SU-DHL-6 (cell line): ENCODE results near the gene FFAR2.

Experiments
- H2AFZ ChIP-seq: fragments of 200-600 bp; sonication (generic); 2 replicates; pipeline ENCODE4 v1.6.1; 2014; ENCODE audit warnings: low read depth, mild to moderate bottlenecking, moderate library complexity, mixed read lengths, antibody characterized with exemption, low read length; ENCODE audit not compliant: severe bottlenecking
- H3F3A ChIP-seq: fragments of 200-600 bp; shearing (Covaris generic); 2 replicates; pipeline ENCODE4 v1.6.0; 2016; ENCODE audit warnings: antibody characterized with exemption, mild to moderate bottlenecking; ENCODE audit not compliant: insufficient read depth
- H3K27ac ChIP-seq: fragments of 200-600 bp; sonication (generic); 2 replicates; pipeline ENCODE4 v1.5.1; 2016; ENCODE audit warnings: low read depth, mild to moderate bottlenecking, low read length, moderate library complexity, mixed read lengths
- H3K27me3 ChIP-seq: fragments of 200-600 bp; sonication (generic), shearing (Covaris generic); 2 replicates; pipeline ENCODE4 v1.6.0; 2014; ENCODE audit warnings: mild to moderate bottlenecking, low read length
- H3K36me3 ChIP-seq: fragments of 200-600 bp; sonication (generic); 2 replicates; pipeline ENCODE4 v1.6.1; 2014; ENCODE audit warnings: mild to moderate bottlenecking, low read length, mixed read lengths
- H3K4me2 ChIP-seq: fragments of 300-600, 200-600 bp; shearing (Covaris generic), sonication (generic); 2 replicates; pipeline ENCODE4 v1.6.0; 2014; ENCODE audit warnings: low read length, low read depth, mild to moderate bottlenecking; ENCODE audit not compliant: poor library complexity, severe bottlenecking
- H3K4me3 ChIP-seq: fragments of 200-600 bp; sonication (generic); 2 replicates; pipeline ENCODE4 v1.5.1; 2014; ENCODE audit warnings: antibody characterized with exemption, low read length, mild to moderate bottlenecking, mixed read lengths; ENCODE audit not compliant: insufficient read depth, poor library complexity, severe bottlenecking
- H3K79me2 ChIP-seq: fragments of 200-600 bp; sonication (generic); 2 replicates; pipeline ENCODE4 v1.6.1; 2014; ENCODE audit warnings: mild to moderate bottlenecking, low read length, moderate library complexity; ENCODE audit not compliant: insufficient read depth
- H3K9ac ChIP-seq: fragments of 200-600 bp; sonication (generic); 2 replicates; pipeline ENCODE4 v1.7.0; 2014; ENCODE audit warnings: mild to moderate bottlenecking, low read length
- H3K9me2 ChIP-seq: fragments of 200-600 bp; sonication (generic); replicated peaks from 2 replicates; pipeline ENCODE4 v1.6.1; 2014; ENCODE audit warnings: low read length; ENCODE audit not compliant: insufficient read depth
- H3K9me3 ChIP-seq: fragments of 200-600 bp; sonication (generic); 2 replicates; pipeline ENCODE4 v1.6.1; 2014; ENCODE audit warnings: low read length, mixed read lengths; ENCODE audit not compliant: insufficient read depth
- H4K20me1 ChIP-seq: fragments of 200-600 bp; sonication (generic); 2 replicates; pipeline ENCODE4 v1.6.1; 2014; ENCODE audit warnings: low read depth, mild to moderate bottlenecking, antibody characterized with exemption, low read length, moderate library complexity, mixed read lengths
- EZH2phosphoT487 ChIP-seq: fragments of 200-600 bp; sonication (generic), shearing (Covaris generic); conservative IDR thresholded peaks from 2 replicates; pipeline ENCODE4 v1.6.1; 2018; ENCODE audit warnings: mild to moderate bottlenecking, antibody characterized with exemption, low read length, moderate library complexity, mixed read lengths
- TF ChIP-seq, protein P1 (sequence below): fragments of 200-600 bp; sonication (generic); IDR thresholded peaks from one replicate; pipeline ENCODE4 v1.5.1; 2017; ENCODE audit warnings: antibody characterized with exemption, mild to moderate bottlenecking, low read length, moderate library complexity; ENCODE audit not compliant: insufficient read depth, poor library complexity, severe bottlenecking

FFAR2 gene

DNA sequence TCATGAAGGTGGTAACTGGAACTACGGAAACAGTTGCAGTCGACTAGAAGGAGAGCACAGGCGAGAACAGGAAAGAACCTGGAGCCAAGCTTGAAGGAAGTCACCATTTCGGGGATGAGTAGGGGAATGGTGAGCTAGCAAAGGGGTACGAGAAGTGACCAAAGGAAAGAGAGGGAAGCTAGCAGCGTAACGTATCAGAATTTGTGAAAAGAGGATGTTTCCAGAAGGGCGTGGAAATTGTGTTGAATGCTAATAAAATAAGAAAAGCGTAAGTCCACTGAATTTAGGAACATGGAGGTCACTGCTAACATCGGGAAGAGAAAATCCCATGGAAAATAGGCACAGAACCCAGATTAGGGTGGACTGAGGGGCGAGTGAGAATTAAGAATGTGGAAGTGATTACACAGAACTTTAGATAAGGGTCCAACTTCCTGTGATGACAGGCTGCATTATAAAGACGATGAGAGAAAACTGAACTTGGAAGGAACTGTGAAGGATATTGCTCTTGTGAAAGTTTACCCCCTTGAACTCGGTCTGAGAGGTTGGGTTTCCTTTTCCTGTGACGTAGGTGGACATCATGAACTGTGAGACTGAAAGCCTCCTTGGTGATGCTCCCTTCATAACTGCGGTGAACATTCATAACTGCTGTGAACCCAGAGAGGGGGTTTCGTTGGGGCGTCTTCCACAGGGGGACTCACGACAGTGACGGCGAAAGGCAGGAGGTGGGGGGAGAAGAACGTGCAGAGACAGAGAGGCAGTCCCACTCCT is 2.0 kb upstream of the FFAR2 start:
- Histone ChIP-seq H3K27ac (no peak overlapping the region), H3K27me3 (no peaks in the 10 kb centered on the region), H3K79me2 (no peaks in the 10 kb centered on the region), H3K36me3 (no peaks in the 10 kb centered on the region), H3K9me2 (no peaks in the 10 kb centered on the region), H3F3A (no peaks in the 10 kb centered on the region), H2AFZ (no peak overlapping the region), H3K9ac (no peak overlapping the region), H3K4me2 (no peak overlapping the region), H3K4me3 (no peak overlapping the region), H3K9me3 (no peaks in the 10 kb centered on the region), H4K20me1 (no peaks in the 10 kb centered on the region)
- no peak for TF ChIP-seq EZH2phosphoT487
- TF ChIP-seq, protein P1, sequence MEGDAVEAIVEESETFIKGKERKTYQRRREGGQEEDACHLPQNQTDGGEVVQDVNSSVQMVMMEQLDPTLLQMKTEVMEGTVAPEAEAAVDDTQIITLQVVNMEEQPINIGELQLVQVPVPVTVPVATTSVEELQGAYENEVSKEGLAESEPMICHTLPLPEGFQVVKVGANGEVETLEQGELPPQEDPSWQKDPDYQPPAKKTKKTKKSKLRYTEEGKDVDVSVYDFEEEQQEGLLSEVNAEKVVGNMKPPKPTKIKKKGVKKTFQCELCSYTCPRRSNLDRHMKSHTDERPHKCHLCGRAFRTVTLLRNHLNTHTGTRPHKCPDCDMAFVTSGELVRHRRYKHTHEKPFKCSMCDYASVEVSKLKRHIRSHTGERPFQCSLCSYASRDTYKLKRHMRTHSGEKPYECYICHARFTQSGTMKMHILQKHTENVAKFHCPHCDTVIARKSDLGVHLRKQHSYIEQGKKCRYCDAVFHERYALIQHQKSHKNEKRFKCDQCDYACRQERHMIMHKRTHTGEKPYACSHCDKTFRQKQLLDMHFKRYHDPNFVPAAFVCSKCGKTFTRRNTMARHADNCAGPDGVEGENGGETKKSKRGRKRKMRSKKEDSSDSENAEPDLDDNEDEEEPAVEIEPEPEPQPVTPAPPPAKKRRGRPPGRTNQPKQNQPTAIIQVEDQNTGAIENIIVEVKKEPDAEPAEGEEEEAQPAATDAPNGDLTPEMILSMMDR: no peak

DNA sequence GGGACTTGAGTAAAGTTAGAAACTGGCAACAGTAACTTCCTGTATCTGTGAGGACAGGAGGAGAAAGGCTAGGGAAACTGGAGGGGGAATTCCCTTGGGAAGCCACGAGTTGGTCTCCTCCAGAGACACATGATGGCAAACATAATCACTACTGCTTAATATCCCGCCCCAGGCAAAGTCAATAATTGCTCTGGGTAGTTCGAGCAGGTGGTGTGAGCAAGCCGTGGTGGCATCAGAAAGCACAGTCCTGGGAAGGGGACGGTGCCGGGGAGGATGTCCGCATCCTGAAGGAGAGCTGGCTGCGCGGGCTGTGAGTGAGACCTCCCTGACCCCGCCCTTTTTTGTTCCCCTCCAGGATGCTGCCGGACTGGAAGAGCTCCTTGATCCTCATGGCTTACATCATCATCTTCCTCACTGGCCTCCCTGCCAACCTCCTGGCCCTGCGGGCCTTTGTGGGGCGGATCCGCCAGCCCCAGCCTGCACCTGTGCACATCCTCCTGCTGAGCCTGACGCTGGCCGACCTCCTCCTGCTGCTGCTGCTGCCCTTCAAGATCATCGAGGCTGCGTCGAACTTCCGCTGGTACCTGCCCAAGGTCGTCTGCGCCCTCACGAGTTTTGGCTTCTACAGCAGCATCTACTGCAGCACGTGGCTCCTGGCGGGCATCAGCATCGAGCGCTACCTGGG is 1.4 kb downstream of the FFAR2 start:
- Histone ChIP-seq H3K27ac (no peak overlapping the region), H3K4me2 (no peak overlapping the region), H3K4me3 (no peak overlapping the region), H3F3A (no peaks in the 10 kb centered on the region), H3K27me3 (no peaks in the 10 kb centered on the region), H3K9ac (no peak overlapping the region), H3K36me3 (no peaks in the 10 kb centered on the region), H3K9me3 (no peaks in the 10 kb centered on the region), H2AFZ (no peak overlapping the region), H3K9me2 (no peaks in the 10 kb centered on the region), H4K20me1 (no peaks in the 10 kb centered on the region), H3K79me2 (no peaks in the 10 kb centered on the region)
- TF ChIP-seq, protein P1: no peak
- TF ChIP-seq EZH2phosphoT487: no peak

DNA sequence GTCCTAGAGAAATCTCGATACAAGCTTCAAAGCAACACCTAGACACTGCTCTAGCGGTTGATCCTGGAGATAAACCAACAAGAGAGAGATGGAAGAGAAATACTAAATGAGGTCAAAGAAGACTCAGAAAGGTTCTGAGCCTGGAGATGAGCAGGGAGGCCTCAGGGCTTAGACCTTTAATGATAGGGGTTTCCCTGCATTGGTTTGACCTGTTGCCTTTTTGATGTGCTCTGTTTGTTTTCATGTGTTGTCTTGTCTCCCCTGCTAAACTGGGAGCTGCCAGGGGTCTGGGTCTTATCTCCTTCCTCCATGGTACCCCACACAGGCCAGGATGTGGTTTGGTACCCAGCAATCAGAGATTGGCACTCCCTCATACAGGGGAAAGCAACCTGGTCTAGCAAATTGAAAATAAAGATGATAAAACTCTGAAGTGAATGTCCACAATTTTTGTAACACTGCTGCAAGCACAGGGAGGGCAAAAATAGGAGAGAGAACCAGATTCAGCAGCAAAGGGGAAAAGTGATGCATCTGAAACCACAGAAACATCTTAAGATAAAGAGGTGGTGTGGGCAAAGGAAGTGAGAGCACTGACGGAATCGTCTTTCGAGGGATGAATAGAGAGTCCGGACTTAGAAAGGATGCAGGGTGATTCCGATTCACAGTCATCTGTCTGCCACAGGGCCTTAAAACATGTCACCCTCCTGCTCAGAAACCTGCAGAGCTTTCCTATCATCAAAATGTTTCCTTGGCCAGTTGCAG is 3.5 kb downstream of the FFAR2 start:
- no peak overlapping the region for H3K4me2 ChIP-seq
- H3K9me3 ChIP-seq: no peaks in the 10 kb centered on the region

More for the DNA sequence above, 3.5 kb downstream of the FFAR2 start:
- TF ChIP-seq, protein P1: no peak
- TF ChIP-seq EZH2phosphoT487: no peak
- Histone ChIP-seq H3K4me3 (no peak overlapping the region), H3K36me3 (no peaks in the 10 kb centered on the region), H3K79me2 (no peaks in the 10 kb centered on the region), H3K9me2 (no peaks in the 10 kb centered on the region), H4K20me1 (no peaks in the 10 kb centered on the region), H2AFZ (no peak overlapping the region), H3F3A (no peaks in the 10 kb centered on the region), H3K27ac (no peak overlapping the region), H3K9ac (no peak overlapping the region), H3K27me3 (no peaks in the 10 kb centered on the region)
